Body of pancreas (tissue), 4 donors: ENCODE results near the gene ZNF77. TPM values are rescaled to one million over a fixed set of nuclear protein-coding genes. Genes with fewer than 3 reads are reported as not detected.

ENCODE experiments used
- ATAC-seq: fragments of 150-250 bp; one replicate; pipeline ENCODE4 v1.9.1; 2016
- DNase-seq, 4 donors: peaks; one replicate each; pipeline ENCODE4 v3.0.0-alpha.2; 2019
- H3K27ac ChIP-seq, 4 donors: fragments of 200-600 bp; sonication (generic); 1 replicate in 3 of 4; 2 replicates in 1 of 4; pipeline versions ENCODE4 v1.5.1 to v1.6.1; 2016 to 2019; ENCODE audit warnings: mild to moderate bottlenecking in 1 of 4, mixed read lengths in 1 of 4, moderate library complexity in 1 of 4
- H3K27me3 ChIP-seq, 2 donors: fragments of 200-600 bp; sonication (generic); one replicate each; pipeline ENCODE4 v1.6.0; 2016; ENCODE audit warnings: mild to moderate bottlenecking in 1 of 2
- H3K36me3 ChIP-seq, 2 donors: fragments of 200-600 bp; sonication (generic); replicated peaks in 1 of 2; 2 replicates each; pipeline ENCODE4 v1.5.1; 2016; ENCODE audit warnings: low read depth in 2 of 2; ENCODE audit not compliant: insufficient read depth in 1 of 2
- H3K4me1 ChIP-seq: fragments of 200-600 bp; sonication (generic); one replicate; pipeline ENCODE4 v1.6.0; 2016
- H3K4me3 ChIP-seq, 2 donors: fragments of 200-600 bp; sonication (generic); 1 replicate in 1 of 2; 2 replicates in 1 of 2; pipeline ENCODE4 v1.5.1; 2016 to 2019
- H3K9me3 ChIP-seq, 3 donors: fragments of 200-600 bp; sonication (generic); 1 replicate in 2 of 3; 2 replicates in 1 of 3; pipeline ENCODE4 v1.5.1; 2016
- POLR2A ChIP-seq, 3 donors: fragments of 450-650 bp; IDR thresholded peaks; one replicate each; pipeline ENCODE4 v1.6.1; 2016; ENCODE audit warnings: antibody characterized with exemption in 3 of 3, mild to moderate bottlenecking in 2 of 3
- WGBS, 2 donors: methylation state at CpG; one replicate each; pipeline ENCODE4 v1.1.5; 2017; 5-methylcytosine and 5-hydroxymethylcytosine counted together
- intact Hi-C: fragments of 100-400 bp; cut with DNase I; formaldehyde crosslinking; loops from one replicate; pipeline ENCODE4 v1.15.1; 2023
- total RNA-seq, 2 donors: library from RNA; depleted of rRNA; stranded (reverse); fragments of >200 nt; gene quantifications; one replicate each; pipeline ENCODE4 v1.1.0, GENCODE V29; 2016
- TF ChIP-seq, protein P1 (sequence below), 7 experiments: fragments of 450-650 bp in 4 of 7; fragments of 200-600 bp in 3 of 7; sonication (generic) in 3 of 7; IDR thresholded peaks; one replicate each; pipeline ENCODE4 v1.5.1; 2016 to 2019; ENCODE audit warnings: antibody characterized with exemption in 7 of 7

ZNF77 gene
- total RNA-seq, 2 donors from 2014 or later, result 3.3 to 6.2 TPM

DNA sequence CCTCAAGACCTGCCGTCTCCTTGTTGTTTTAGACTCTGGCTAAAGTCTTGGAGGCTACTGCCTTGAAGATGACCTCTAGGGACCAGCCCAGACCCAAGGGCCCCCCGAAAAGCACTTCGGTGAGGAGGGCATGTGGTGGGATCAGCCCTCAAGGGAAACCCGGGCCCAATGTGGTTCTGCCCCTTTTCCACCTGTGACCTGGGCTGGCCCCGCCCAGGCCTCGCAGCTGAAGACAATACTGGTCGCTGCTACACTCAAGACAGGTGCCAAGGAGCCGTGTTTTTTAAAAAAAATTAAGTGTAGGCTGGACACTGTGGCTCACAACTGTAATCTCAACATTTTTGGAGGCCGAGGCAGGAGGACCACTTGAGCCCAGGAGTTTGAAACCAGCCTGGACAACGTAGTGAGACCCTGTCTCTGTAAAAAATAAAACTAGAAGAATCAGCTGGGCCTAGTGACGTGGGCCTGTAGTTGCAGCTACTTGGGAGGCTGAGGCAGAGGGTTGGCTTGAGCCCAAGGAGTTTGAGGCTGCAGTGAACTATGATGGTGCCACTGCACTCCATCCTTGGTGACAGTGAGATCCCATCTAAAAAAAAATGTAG is 33.5 kb upstream of the ZNF77 start:
- H3K4me1 ChIP-seq, result peaks cover 42% of the 10 kb centered on the region
- intact Hi-C loops, result no loop called here
- no peak for ATAC-seq
- no peaks in the 10 kb centered on the region for H3K9me3 ChIP-seq
- no peak overlapping the region for H3K4me3 ChIP-seq
- H3K36me3 ChIP-seq, result no peaks in the 10 kb centered on the region
- H3K27ac ChIP-seq, result peak overlapping the region; percentile 62 to 73 (median 69)
- WGBS, 2 donors, result 24 to 48% methylated on average over 5 to 11 of the region's 11 CpGs
- no peaks in the 10 kb centered on the region for H3K27me3 ChIP-seq
- DNase-seq, result peak; percentile 37 to 72 (median 44)
- TF ChIP-seq, protein P1, sequence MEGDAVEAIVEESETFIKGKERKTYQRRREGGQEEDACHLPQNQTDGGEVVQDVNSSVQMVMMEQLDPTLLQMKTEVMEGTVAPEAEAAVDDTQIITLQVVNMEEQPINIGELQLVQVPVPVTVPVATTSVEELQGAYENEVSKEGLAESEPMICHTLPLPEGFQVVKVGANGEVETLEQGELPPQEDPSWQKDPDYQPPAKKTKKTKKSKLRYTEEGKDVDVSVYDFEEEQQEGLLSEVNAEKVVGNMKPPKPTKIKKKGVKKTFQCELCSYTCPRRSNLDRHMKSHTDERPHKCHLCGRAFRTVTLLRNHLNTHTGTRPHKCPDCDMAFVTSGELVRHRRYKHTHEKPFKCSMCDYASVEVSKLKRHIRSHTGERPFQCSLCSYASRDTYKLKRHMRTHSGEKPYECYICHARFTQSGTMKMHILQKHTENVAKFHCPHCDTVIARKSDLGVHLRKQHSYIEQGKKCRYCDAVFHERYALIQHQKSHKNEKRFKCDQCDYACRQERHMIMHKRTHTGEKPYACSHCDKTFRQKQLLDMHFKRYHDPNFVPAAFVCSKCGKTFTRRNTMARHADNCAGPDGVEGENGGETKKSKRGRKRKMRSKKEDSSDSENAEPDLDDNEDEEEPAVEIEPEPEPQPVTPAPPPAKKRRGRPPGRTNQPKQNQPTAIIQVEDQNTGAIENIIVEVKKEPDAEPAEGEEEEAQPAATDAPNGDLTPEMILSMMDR (IDR thresholded peaks at IDR 0.05), result no peak
- no peak for TF ChIP-seq POLR2A (IDR thresholded peaks at IDR 0.05)

DNA sequence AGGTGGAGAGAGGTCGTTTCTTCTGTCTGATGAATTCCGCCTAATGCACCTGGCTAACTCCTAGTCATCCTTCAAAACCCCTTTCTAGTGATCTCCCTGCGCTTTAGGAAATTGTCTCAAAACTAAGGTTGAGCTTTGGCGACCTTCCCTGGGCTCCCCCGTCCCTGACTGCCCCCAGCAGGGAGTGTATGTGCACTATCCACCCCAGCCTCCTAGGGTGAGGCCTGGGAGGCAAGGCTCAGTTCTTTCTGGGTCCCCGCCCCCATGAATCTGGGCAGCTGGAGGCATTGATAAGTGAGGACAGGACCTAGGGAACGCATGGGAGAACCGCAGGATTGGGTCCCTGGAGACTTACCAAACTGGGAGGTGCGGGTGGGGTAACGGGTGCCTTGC is 33.0 kb upstream of the ZNF77 start:
- TF ChIP-seq, protein P1 (IDR thresholded peaks at IDR 0.05), result peak in 1 of 7 experiments; percentile 2
- no peak for TF ChIP-seq POLR2A (IDR thresholded peaks at IDR 0.05)
- intact Hi-C loops, result no loop called here
- DNase-seq (peak; percentile 68 to 85 (median 73)), ATAC-seq (peak; percentile 28)
- Histone ChIP-seq H3K27ac (peak overlapping the region; percentile 62 to 73 (median 69)), H3K4me1 (peaks cover 37% of the 10 kb centered on the region), H3K9me3 (no peaks in the 10 kb centered on the region), H3K4me3 (no peak overlapping the region), H3K27me3 (no peaks in the 10 kb centered on the region), H3K36me3 (no peaks in the 10 kb centered on the region)
- 26 to 66% methylated on average over 2 to 10 of the region's 10 CpGs for WGBS, 2 donors

- no peaks in the 10 kb centered on the region for H3K9me3 ChIP-seq
- WGBS, 2 donors, result 0 to 1% methylated on average over 1 to 51 of the region's 51 CpGs
- peak within 1 kb of the TSS; percentile 62 to 73 (median 69) for H3K27ac ChIP-seq
- no peaks in the 10 kb centered on the region for H3K27me3 ChIP-seq
- peak within 1 kb of the TSS in 1 of 2 donors; percentile 15 for H3K4me3 ChIP-seq
- TF ChIP-seq, protein P1 (IDR thresholded peaks at IDR 0.05), result no peak
- no peak for TF ChIP-seq POLR2A (IDR thresholded peaks at IDR 0.05)
- DNase-seq (peak; percentile 99), ATAC-seq (peak; percentile 96)
- no peaks in the 10 kb centered on the region for H3K36me3 ChIP-seq
- H3K4me1 ChIP-seq, result peaks cover 35% of the 10 kb centered on the region
- intact Hi-C loops, result no loop called here
These were observed 32.4 kb upstream of the ZNF77 start, which contains the start of gene TLE6 for GRCh38 chr19:2977001-2977745. Gene TLE6, plus strand, starts transcription at chr19:2977564. Its CDS starts 670 bp downstream, at chr19:2978234.

DNA sequence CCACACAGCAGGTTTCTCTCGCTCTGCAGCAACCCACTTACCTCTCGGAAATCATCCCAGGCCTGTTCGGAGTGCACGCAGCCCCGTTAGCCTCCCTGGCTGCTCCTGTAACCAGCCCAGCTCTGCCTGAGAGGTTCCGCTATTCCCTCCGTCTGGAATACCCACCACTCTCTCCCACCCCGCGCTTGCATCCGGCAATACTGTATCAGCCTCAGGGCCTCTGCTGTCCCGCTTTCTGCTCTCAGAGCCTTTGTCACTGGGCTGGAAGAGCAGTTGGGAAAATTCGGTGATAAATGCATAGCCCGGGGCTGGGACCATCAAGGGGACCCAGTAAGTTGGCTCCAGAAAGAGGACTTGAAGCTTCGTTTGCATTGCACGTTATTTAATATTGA is 31.8 kb upstream of the ZNF77 start:
- no peaks in the 10 kb centered on the region for H3K36me3 ChIP-seq
- H3K4me3 ChIP-seq, result peak overlapping the region in 1 of 2 donors; percentile 15
- ATAC-seq (no peak), DNase-seq (no peak)
- intact Hi-C loops, result no loop called here
- no peaks in the 10 kb centered on the region for H3K9me3 ChIP-seq
- TF ChIP-seq, protein P1 (IDR thresholded peaks at IDR 0.05), result no peak
- TF ChIP-seq POLR2A (IDR thresholded peaks at IDR 0.05), result no peak
- H3K27me3 ChIP-seq, result no peaks in the 10 kb centered on the region
- H3K27ac ChIP-seq, result peak overlapping the region in 2 of 4 donors; percentile 58 to 73
- H3K4me1 ChIP-seq, result peaks cover 33% of the 10 kb centered on the region
- 10% methylated on average over 15 of the region's 15 CpGs for WGBS, 2 donors
